ENCODE data around the gene ABCA1. TPM values are rescaled to one million over a fixed set of nuclear protein-coding genes. Genes with fewer than 3 reads are reported as not detected.

ABCA1 gene
- total and polyA plus RNA-seq, 2 of the 4 experiments (the other 2 are of a cell fraction): 5.8 to 52.2 TPM

- no peaks in the 10 kb centered on the region for H3K9me1 ChIP-seq (ENCODE audit: insufficient read depth, low read length)
- H3K79me1 ChIP-seq (ENCODE audit: low read depth in 1 of 2, low read length in 2 of 2): peaks cover 7 to 8% of the 10 kb centered on the region in 2 experiments
- DNase-seq (peak; percentile 73), ATAC-seq (ENCODE audit: low read depth) (peak; percentile 31)
- no peaks in the 10 kb centered on the region for H3K36me3 ChIP-seq (ENCODE audit: control insufficient read depth, insufficient read depth, low read length)
- no CpG with 5 or more reads among the region's 7 CpGs for WGBS, 2 experiments (ENCODE audit: extremely low coverage in 2 of 2, insufficient read length in 1 of 2)
- H4K20me1 ChIP-seq (ENCODE audit: insufficient read depth, low read length): no peaks in the 10 kb centered on the region
- no peak overlapping the region for H4K8ac ChIP-seq (ENCODE audit: low read depth in 2 of 2, low read length in 2 of 2)
- no peak overlapping the region for H3K14ac ChIP-seq (replicated peaks; ENCODE audit: low read depth, low read length)
- H3K4ac ChIP-seq (ENCODE audit: low read depth, low read length): no peak overlapping the region
- H3K9ac ChIP-seq (ENCODE audit: low read depth, low read length): no peak overlapping the region
- no peak overlapping the region for H3K56ac ChIP-seq (ENCODE audit: extremely low read depth, insufficient read depth, low read length)
- no peak overlapping the region for H3K4me2 ChIP-seq (ENCODE audit: low read depth, low read length)
- dilution Hi-C loops (cut with HindIII; ENCODE audit: low sequenced_read_pairs, unreplicated experiment) (no loop called here), in situ Hi-C loops (cut with MboI; ENCODE audit: low sequenced_read_pairs) (no loop called here), intact Hi-C loops (cut with micrococcal nuclease) (loop anchor here (2.0 kb wide), 1 partner anchor 717 kb away; no protein-coding TSS in a partner anchor)
- no peak overlapping the region for H2AFZ ChIP-seq (replicated peaks; ENCODE audit: low read length, poor library complexity)
- POLR2A ChIA-PET (ENCODE audit: unreplicated experiment): no interaction called here
- H2BK5ac ChIP-seq (ENCODE audit: low read depth, low read length, poor library complexity, severe bottlenecking): no peak overlapping the region
- H2AK5ac ChIP-seq (ENCODE audit: low read depth, low read length): no peak overlapping the region
- no peak overlapping the region for H3K23ac ChIP-seq (ENCODE audit: low read depth, low read length)
- H4K5ac ChIP-seq (ENCODE audit: low read depth, low read length): no peak overlapping the region
- no peak overlapping the region for H2BK15ac ChIP-seq (ENCODE audit: low read depth, low read length)
- H2BK20ac ChIP-seq (ENCODE audit: low read depth, low read length): no peak overlapping the region
- no peaks in the 10 kb centered on the region for H3K27me3 ChIP-seq (ENCODE audit: control insufficient read depth, insufficient read depth, low read length)
- H3K4me3 ChIP-seq (ENCODE audit: insufficient read depth, low read depth, low read length): no peak overlapping the region
- CTCF ChIA-PET: no interaction called here
- H2AK9ac ChIP-seq (replicated peaks; ENCODE audit: low read depth, low read length, poor library complexity): no peak overlapping the region
- no peak overlapping the region for H3K18ac ChIP-seq (ENCODE audit: low read depth, low read length)
- no TSS peak for BruUV-seq (replicated peaks)
- H3K27ac ChIP-seq (ENCODE audit: insufficient read depth, low read length): no peak overlapping the region
- no peak overlapping the region for H2BK120ac ChIP-seq (ENCODE audit: low read depth, low read length)
- no peak overlapping the region for H4K91ac ChIP-seq (ENCODE audit: insufficient read depth, low read depth, low read length)
- no peaks in the 10 kb centered on the region for H3K4me1 ChIP-seq (ENCODE audit: control insufficient read depth, insufficient read depth, low read length)
- H3K9me3 ChIP-seq (ENCODE audit: control insufficient read depth, insufficient read depth, low read length): no peaks in the 10 kb centered on the region
- peak; percentile 89 for TF ChIP-seq RAD21 (IDR thresholded peaks at IDR 0.05; ENCODE audit: low read length)
- TF ChIP-seq CTCF (conservative IDR thresholded peaks at IDR 0.05; ENCODE audit: low read depth, low read length): peak; percentile 87
- no peak for TF ChIP-seq MAZ (IDR thresholded peaks at IDR 0.05; ENCODE audit: borderline replicate concordance, low read depth, low read length)
- TF ChIP-seq USF2 (IDR thresholded peaks at IDR 0.05; ENCODE audit: low read depth, low read length): no peak
- TF ChIP-seq SMC3 (IDR thresholded peaks at IDR 0.05; ENCODE audit: low read depth, low read length): peak; percentile 65; the same call in 1 of the 2 replicates
These were observed 184.5 kb downstream of the ABCA1 start for GRCh38 chr9:104743376-104743985.
